LNCAP (cell line): Measurements from ENCODE around the gene IL15.

Experiments
- TF ChIP-seq, protein P1 (sequence below): fragments of 450-650 bp; IDR thresholded peaks from 2 replicates; pipeline ENCODE4 v1.5.1; 2017; ENCODE audit warnings: mild to moderate bottlenecking

Gene IL15

GRCh38 chr4:141730805-141731204 lies 94.4 kb downstream of the IL15 start:
- TF ChIP-seq, protein P1, sequence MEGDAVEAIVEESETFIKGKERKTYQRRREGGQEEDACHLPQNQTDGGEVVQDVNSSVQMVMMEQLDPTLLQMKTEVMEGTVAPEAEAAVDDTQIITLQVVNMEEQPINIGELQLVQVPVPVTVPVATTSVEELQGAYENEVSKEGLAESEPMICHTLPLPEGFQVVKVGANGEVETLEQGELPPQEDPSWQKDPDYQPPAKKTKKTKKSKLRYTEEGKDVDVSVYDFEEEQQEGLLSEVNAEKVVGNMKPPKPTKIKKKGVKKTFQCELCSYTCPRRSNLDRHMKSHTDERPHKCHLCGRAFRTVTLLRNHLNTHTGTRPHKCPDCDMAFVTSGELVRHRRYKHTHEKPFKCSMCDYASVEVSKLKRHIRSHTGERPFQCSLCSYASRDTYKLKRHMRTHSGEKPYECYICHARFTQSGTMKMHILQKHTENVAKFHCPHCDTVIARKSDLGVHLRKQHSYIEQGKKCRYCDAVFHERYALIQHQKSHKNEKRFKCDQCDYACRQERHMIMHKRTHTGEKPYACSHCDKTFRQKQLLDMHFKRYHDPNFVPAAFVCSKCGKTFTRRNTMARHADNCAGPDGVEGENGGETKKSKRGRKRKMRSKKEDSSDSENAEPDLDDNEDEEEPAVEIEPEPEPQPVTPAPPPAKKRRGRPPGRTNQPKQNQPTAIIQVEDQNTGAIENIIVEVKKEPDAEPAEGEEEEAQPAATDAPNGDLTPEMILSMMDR = no peak

DNA sequence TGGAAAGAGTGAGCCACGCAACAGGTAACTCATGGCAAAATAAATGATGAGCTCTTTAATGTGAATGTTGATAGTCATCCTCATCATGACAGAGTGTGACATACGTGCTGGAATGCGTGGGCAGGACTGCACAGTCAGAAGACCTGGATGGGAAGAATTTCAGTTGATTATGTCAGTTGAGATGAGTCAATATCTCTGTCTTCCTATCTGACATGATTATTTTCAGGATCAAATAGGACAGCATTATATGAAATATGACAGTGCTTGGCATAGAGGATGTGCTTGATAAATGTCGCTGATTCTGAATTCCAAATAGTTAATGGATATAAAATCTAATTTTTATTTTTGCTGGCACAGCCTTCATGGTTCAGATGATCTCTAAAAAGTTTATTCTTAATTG lies 95.1 kb downstream of the IL15 start:
- TF ChIP-seq, protein P1 = no peak

DNA sequence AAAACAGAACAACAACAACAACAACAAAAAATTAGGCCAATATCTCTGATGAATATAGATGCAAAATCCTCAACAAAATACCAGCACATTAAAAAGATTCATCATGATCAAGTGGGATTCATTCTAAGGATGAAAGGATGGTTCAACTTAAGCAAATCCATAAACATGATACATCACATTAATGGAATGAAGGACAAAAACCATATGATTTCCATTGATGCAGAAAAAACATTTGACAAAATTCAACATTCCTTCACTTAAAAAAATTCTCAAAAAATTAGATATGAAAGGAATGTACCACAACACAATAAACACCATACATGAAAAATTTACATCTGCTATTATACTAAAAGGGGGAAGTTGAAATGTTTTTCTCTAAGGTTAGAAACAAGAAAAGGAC lies 103.3 kb downstream of the IL15 start:
- TF ChIP-seq, protein P1 = no peak

GRCh38 chr4:141746026-141746425 lies 109.6 kb downstream of the IL15 start:
- TF ChIP-seq, protein P1 = no peak

GRCh38 chr4:141757287-141757686 lies 120.9 kb downstream of the IL15 start:
- TF ChIP-seq, protein P1 = no peak

- TF ChIP-seq, protein P1 = no peak
Observed at GRCh38 chr4:141759796-141760425, 123.5 kb downstream of the IL15 start.

- TF ChIP-seq, protein P1 = no peak
Observed at GRCh38 chr4:141761926-141762325, 125.5 kb downstream of the IL15 start.

- TF ChIP-seq, protein P1 = no peak
Observed at GRCh38 chr4:141763374-141763773, 127.0 kb downstream of the IL15 start.
